AG09319 (cell line): ENCODE measurements around the gene SETD4.
"Not testable (repeated sequence)": the region's sequence is repeated elsewhere in the genome, so short reads cannot be mapped to it uniquely, and the experiment has no call there.

Experiments used
- DNase-seq: peaks from one replicate; pipeline ENCODE4 v3.0.0-alpha.2; 2010; ENCODE audit warnings: low read depth; ENCODE audit errors: extremely low read depth
- CTCF ChIP-seq: IDR thresholded peaks from 2 replicates; pipeline ENCODE4 v1.5.1; 2011; ENCODE audit warnings: low read depth, mild to moderate bottlenecking, inconsistent platforms, low read length, moderate library complexity

The SETD4 gene

GRCh38 chr21:36075953-36076352 is 15.6 kb upstream of the SETD4 start:
- no peak for TF ChIP-seq CTCF
- no peak for DNase-seq

GRCh38 chr21:36075171-36075570 is 14.8 kb upstream of the SETD4 start:
- DNase-seq: no peak

DNA sequence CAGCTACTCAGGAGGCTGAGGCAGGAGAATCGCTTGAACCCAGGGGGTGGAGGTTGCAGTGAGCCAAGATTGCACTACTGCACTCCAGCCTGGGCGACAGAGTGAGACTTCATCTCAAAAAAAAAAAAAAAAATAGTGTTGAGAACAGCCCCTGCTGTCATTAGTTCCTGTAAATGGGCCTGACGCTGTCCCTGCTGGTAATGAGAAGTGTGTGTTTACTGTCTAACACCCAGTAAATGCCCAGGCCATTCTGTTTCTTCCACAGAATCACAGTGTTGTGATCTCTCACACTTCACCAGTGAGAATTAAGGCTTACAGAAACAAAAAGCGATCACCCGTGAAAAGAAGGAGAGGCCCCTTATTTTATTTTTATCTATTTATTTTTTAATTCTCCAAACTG is 13.6 kb upstream of the SETD4 start:
- not testable (repeated sequence) for DNase-seq

More at GRCh38 chr21:36075171-36075570, 14.8 kb upstream of the SETD4 start:
- TF ChIP-seq CTCF: no peak

DNA sequence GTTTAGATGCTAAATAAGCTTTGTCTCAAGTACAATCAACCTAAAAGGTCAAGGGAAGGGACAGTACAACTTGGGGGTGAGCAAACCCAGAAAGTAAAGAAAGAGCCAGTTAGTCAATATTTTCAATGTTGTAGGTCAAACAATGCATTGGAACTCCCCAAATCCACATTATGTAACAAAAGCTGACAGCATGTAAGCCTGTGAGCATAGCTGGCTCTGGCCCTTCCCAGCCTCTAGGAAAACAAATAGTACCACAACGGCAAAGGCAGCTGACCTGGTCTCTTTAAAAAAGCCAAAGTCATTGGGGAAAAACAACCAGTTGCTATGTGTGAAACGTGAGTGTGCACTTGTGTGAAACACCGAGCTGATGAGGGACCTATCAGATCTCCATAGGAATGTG is 12.9 kb upstream of the SETD4 start:
- no peak for TF ChIP-seq CTCF
- no peak for DNase-seq

DNA sequence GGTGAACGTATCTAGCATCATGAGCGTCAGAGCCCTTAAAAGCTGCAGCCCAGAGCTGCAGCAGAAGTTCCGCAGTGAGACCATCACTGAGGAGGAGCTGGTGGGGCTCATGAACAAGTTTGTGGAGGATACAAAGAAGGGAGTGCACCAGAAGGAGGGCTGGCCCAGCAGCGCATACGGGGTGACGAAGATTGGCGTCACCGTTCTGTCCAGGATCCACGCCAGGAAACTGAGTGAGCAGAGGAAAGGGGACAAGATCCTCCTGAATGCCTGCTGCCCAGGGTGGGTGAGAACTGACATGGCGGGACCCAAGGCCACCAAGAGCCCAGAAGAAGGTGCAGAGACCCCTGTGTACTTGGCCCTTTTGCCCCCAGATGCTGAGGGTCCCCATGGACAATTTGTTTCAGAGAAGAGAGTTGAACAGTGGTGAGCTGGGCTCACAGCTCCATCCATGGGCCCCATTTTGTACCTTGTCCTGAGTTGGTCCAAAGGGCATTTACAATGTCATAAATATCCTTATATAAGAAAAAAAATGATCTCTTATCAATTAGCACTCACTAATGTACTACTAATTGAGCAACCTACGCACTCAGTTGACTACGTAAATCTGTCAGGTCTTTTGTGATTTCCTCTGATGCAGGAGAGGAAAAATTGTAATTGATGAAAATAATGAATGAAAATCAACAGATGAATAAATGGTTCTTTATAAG is 12.3 kb upstream of the SETD4 start:
- no peak for TF ChIP-seq CTCF
- DNase-seq: no peak

DNA sequence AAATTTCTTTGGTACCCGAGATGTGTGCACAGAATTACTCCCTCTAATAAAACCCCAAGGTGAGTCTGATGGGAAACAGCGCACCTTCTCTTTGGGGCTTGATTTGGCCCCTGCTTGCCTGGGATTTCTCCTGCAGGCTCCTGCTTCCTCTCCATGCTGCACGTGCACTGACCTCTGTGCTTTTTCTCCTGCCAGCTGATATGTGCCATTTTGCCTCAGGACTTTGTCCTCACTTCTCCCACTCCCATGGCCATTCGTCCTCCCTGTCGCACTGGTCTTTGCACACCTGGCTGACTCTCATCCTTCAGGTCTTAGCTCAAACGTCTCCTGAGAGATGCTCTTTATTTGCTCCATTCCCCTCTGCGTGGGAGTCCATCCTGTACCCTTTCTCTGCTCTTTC is 10.7 kb upstream of the SETD4 start:
- no peak for TF ChIP-seq CTCF
- no peak for DNase-seq

DNA sequence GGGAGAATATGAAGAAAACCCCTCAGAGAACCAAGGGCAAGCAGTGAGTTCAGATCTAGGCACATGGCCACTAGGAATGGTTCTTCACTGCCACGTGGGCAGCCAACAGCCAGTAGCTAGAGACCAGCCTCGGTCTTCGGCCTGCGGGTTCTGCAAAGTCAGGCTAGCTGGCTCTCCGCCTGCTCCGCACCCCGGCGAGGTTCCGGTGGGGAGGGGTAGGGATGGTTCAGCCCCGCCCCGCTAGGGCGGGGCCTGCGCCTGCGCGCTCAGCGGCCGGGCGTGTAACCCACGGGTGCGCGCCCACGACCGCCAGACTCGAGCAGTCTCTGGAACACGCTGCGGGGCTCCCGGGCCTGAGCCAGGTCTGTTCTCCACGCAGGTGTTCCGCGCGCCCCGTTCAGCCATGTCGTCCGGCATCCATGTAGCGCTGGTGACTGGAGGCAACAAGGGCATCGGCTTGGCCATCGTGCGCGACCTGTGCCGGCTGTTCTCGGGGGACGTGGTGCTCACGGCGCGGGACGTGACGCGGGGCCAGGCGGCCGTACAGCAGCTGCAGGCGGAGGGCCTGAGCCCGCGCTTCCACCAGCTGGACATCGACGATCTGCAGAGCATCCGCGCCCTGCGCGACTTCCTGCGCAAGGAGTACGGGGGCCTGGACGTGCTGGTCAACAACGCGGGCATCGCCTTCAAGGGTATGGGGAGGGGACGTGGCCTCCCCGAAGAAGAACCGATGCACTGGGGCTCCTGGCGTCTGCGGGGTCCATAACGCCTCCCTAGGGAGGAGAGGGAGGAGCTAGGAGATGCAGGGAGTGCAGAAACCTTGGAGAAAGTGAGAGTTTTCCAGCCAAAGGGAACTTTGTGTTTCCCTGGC is 9.6 kb upstream of the SETD4 start, which contains the start of gene CBR1:
TSS of gene CBR1 (plus strand) at position 312 of the 871 bp plus-strand sequence. CDS start at position 404, 92 bp downstream.
- peak; percentile 9 for TF ChIP-seq CTCF
- peak; percentile 86 for DNase-seq
